ENCODE measurements around the gene GSTK1.

GSTK1 gene

DNA sequence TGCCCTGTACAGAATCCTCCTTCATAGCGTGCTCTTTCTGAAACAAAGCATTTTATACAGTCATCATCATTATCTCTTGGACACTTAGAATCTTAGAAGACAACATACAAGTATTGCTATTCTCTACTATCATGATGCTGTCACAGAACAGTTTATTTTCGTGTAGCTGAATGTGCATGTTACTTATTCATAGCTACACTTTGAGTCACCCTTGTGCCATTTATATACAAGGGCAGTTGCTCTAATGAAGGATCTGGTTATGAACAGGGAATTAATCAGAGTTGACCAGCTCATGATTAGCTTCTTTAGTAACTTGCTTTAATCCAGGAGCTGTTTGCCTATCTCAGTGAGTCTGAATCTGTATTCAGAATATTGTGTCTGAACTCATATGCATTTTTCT is 36.1 kb downstream of the GSTK1 start:
- DNase-seq (ENCODE audit: low read depth) = no peak

- DNase-seq (ENCODE audit: low read depth) = no peak
Measured at GRCh38 chr7:143299840-143300239, 36.6 kb downstream of the GSTK1 start.

- no peak for DNase-seq (ENCODE audit: low read depth)
Measured at GRCh38 chr7:143300959-143301935, 38.0 kb downstream of the GSTK1 start.

DNA sequence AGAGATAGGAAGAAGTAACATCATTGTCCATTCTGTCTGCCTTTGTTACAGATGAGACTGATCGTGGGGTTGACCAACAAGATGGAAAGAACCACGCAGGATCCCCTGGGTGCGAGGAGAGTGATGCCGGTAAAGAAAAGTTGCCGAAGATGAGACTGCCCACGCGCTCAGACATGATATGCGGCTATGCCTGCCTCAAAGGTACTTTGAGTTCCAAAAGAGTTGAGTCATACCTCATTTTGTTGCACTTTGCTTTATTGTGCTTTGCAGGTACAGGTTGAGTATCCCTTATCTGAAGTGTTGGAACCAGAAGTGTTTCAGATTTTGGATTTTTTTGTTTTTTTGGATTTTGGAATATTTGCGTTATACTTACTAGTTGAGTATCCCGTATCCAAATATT is 40.5 kb downstream of the GSTK1 start:
- no peak for DNase-seq (ENCODE audit: low read depth)

DNA sequence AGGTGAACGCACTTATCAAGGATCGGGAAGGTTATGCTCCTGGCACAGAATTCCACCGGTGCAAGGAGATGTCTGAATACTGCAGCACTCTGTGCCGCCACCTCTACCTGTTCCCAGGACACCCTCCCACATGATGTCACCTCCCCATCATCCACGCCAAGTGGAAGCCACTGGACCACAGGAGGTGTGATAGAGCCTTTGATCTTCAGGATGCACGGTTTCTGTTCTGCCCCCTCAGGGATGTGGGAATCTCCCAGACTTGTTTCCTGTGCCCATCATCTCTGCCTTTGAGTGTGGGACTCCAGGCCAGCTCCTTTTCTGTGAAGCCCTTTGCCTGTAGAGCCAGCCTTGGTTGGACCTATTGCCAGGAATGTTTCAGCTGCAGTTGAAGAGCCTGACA is 41.7 kb downstream of the GSTK1 start:
- DNase-seq (ENCODE audit: low read depth) = no peak

DNA sequence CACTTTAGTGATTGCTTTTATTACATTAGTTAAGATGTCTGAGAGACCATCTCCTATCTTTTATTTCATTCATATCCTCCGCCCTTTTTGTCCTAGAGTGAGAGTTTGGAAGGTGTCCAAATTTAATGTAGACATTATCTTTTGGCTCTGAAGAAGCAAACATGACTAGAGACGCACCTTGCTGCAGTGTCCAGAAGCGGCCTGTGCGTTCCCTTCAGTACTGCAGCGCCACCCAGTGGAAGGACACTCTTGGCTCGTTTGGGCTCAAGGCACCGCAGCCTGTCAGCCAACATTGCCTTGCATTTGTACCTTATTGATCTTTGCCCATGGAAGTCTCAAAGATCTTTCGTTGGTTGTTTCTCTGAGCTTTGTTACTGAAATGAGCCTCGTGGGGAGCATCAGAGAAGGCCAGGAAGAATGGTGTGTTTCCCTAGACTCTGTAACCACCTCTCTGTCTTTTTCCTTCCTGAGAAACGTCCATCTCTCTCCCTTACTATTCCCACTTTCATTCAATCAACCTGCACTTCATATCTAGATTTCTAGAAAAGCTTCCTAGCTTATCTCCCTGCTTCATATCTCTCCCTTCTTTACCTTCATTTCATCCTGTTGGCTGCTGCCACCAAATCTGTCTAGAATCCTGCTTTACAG is 42.3 kb downstream of the GSTK1 start:
- no peak for DNase-seq (ENCODE audit: low read depth)

DNA sequence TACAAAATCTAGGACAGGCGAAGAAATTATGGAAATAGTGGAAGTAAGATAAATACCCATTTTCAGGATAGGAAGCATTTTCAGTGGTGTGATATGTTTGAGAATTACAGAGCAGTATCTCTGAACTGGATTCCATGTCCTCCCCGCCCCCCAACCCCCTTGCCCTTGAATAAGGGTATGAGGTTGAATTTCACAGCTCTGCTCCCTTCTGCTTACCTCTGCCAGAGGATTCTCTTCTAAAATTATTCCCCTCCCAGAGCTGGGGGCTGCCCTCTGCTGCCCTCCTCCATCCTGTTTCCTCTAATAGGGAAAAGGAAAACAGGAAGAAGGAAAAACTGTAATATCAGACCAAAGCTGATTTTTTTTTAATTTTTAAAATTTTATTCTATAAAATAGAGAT is 45.4 kb downstream of the GSTK1 start:
- DNase-seq (ENCODE audit: low read depth) = no peak

DNA sequence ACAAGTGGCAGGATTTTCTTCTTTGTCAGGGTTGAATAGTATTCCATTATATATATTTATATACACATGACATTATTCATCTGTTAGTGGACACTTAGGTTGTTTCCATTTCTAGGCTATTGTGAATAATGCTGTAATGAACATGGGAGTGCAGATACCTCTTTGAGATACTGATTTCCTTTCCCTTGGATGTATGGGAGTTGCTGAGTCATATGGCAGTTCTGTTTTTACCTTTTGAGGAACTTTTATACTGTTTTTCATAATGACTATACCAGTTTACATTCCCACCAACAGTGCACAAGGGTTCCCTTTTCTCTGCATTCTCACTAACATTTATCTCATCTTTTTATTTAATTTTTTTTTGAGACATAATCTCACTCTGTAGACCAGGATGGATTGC is 50.9 kb downstream of the GSTK1 start:
- DNase-seq (ENCODE audit: low read depth) = no peak

DNA sequence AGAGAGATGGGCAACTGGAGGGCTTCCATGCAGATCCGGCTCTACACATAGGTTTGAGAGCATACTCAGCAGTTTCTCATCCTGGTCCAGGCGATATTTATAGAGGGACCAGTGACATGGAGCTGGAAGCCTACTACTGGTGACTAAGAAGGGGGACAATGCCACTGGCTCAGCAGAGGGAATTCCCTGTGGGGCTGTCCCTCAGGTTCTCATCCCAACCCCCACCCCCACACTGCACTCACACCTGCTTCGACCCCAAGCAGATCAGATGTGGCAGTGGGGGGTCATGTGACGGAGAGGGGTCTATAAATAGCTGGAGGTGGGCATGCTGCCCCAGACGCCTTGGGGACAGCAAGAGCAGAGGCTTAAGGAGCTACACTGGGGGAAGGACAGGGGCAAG is 52.5 kb downstream of the GSTK1 start, which contains the start of gene CLCN1:
CLCN1 (plus strand) TSS at position 336 of the 400 bp plus-strand sequence. CDS start 102 bp downstream, outside the sequence.
- DNase-seq (ENCODE audit: low read depth) = no peak

GRCh38 chr7:143316492-143316891 is 53.3 kb downstream of the GSTK1 start:
- no peak for DNase-seq (ENCODE audit: low read depth)

GRCh38 chr7:143318661-143319060 is 55.4 kb downstream of the GSTK1 start:
- peak; percentile 17 for DNase-seq (ENCODE audit: low read depth)

Measured in GM04504 (cell line).